Spleen (tissue), 11 donors: Measurements from ENCODE around the gene TSPAN18. TPM values are rescaled to one million over a fixed set of nuclear protein-coding genes. Genes with fewer than 3 reads are reported as not detected.

Experiments used
- DNase-seq: peaks from one replicate; pipeline ENCODE4 v3.0.0-alpha.2; 2020
- H3K27ac ChIP-seq, 8 donors: fragments of 200-600 bp; sonication (generic) in 7 of 8; 1 replicate in 4 of 8; 2 replicates in 4 of 8; pipeline versions ENCODE4 v1.5.0 to v1.8.0; 2016 to 2021; ENCODE audit warnings: inconsistent platforms in 4 of 8, mild to moderate bottlenecking in 4 of 8, moderate library complexity in 1 of 8
- H3K27me3 ChIP-seq, 7 donors: fragments of 200-600 bp; sonication (generic) in 6 of 7; replicated peaks in 1 of 7; 1 replicate in 4 of 7; 2 replicates in 3 of 7; pipeline versions ENCODE4 v1.5.0 to v1.8.0; 2016 to 2021; ENCODE audit warnings: inconsistent platforms in 3 of 7, mild to moderate bottlenecking in 1 of 7
- H3K36me3 ChIP-seq, 6 donors: fragments of 200-600 bp; sonication (generic) in 5 of 6; 1 replicate in 4 of 6; 2 replicates in 2 of 6; pipeline versions ENCODE4 v1.5.0 to v1.8.0; 2016 to 2021; ENCODE audit warnings: inconsistent platforms in 2 of 6
- H3K4me1 ChIP-seq, 6 donors: fragments of 200-600 bp; sonication (generic) in 5 of 6; 1 replicate in 3 of 6; 2 replicates in 3 of 6; pipeline versions ENCODE4 v1.5.0 to v1.8.0; 2016 to 2021; ENCODE audit warnings: inconsistent platforms in 3 of 6
- H3K4me3 ChIP-seq, 8 donors: fragments of 200-600 bp; sonication (generic) in 7 of 8; 1 replicate in 4 of 8; 2 replicates in 4 of 8; pipeline versions ENCODE4 v1.5.0 to v1.8.0; 2016 to 2021; ENCODE audit warnings: inconsistent platforms in 4 of 8, mild to moderate bottlenecking in 4 of 8, moderate library complexity in 2 of 8
- H3K9me3 ChIP-seq, 8 donors: fragments of 200-600 bp; sonication (generic) in 7 of 8; 1 replicate in 4 of 8; 2 replicates in 4 of 8; pipeline versions ENCODE4 v1.5.0 to v1.8.0; 2016 to 2021; ENCODE audit warnings: inconsistent platforms in 4 of 8
- POLR2A ChIP-seq, 3 donors: fragments of 450-650 bp; IDR thresholded peaks; one replicate each; pipeline ENCODE4 v1.5.1; 2017; ENCODE audit warnings: antibody characterized with exemption in 3 of 3, mild to moderate bottlenecking in 1 of 3
- POLR2AphosphoS5 ChIP-seq, 3 donors: sonication (generic); formaldehyde crosslinking; IDR thresholded peaks; one replicate each; pipeline ENCODE4 v1.5.1; 2017; ENCODE audit warnings: antibody characterized with exemption in 3 of 3
- WGBS, 5 donors: extraction: QIAGEN DNeasy Blood & Tissue Kit in 3 of 5; methylation state at CpG; one replicate each; pipeline versions ENCODE4 v1.1.5 to v1.1.7; 2013 to 2018; 5-methylcytosine and 5-hydroxymethylcytosine counted together
- intact Hi-C: fragments of 100-400 bp; cut with DNase I; formaldehyde crosslinking; loops from one replicate; pipeline ENCODE4 v1.15.0; 2023; ENCODE audit warnings: low total_unique reads
- polyA plus RNA-seq, 3 donors: library from polyadenylated mRNA; stranded (reverse); fragments of 200-250 nt; gene quantifications; one replicate each; pipeline ENCODE4 v1.2.1, GENCODE V29; 2013
- total RNA-seq, 7 donors: library from RNA; depleted of rRNA in 3 of 7; stranded (reverse); fragments of >200 nt in 3 of 7; fragmentation: NEBNext Ultra II Directional in 4 of 7; extraction: Animal tissue kit (Norgen Biotek cat#: 25700) in 4 of 7; gene quantifications; one replicate each; pipeline versions ENCODE4 v1.1.0 to v1.2.1, GENCODE V29; 2016 to 2021
- TF ChIP-seq, protein P1 (sequence below), 11 experiments: fragments of 200-600 bp in 7 of 11; fragments of 450-650 bp in 4 of 11; sonication (generic) in 4 of 11; IDR thresholded peaks in 8 of 11; conservative IDR thresholded peaks in 3 of 11; 1 replicate in 7 of 11; 2 replicates in 4 of 11; pipeline versions ENCODE4 v1.4.0 to v1.8.0; 2016 to 2021; ENCODE audit warnings: antibody characterized with exemption in 11 of 11, inconsistent platforms in 4 of 11, mild to moderate bottlenecking in 1 of 11
- donor health status: healthy with polysubstance abuse.
- donor health status: DM: no; HTN: no; CAD: no; lungs with moderate emphysema.
- donor health status: DM: no; HTN: no; CAD: no.
- donor health status: Bipolar disorder and iron deficiency.
- donor health status: healthy.
- donor health status: DM: no; HTN: no; CAD: no.
- donor health status: DM: yes; HTN: yes; CAD: no.

The TSPAN18 gene
- total and polyA plus RNA-seq, 10 donors, result 2.1 to 47.5 (median 21.3) TPM

DNA sequence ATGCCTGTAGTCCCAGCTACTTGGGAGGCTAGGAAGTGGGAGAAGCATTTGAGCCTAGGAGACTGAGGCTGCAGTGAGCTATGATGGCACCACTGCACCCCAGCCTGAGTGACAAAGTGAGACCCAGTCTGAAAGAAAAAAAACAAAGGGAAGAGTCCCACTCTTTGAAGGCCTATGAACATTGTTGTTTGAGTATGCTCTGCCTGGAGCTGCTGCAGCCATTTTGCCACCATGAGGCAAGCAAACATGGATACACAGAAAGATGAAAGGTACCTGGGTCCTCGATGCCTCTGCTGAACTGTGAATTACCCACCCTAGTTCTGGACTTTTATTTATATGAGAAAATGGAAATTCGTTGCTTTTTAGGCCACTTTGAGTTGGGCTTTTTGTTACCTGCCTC is 19.7 kb upstream of the TSPAN18 start:
- H3K27me3 ChIP-seq, result no peaks in the 10 kb centered on the region
- H3K36me3 ChIP-seq, result no peaks in the 10 kb centered on the region
- H3K4me1 ChIP-seq, result peaks cover 0 to 14% (median 0%) of the 10 kb centered on the region in 6 donors
- H3K27ac ChIP-seq, result no peak overlapping the region
- H3K9me3 ChIP-seq, result peaks cover 0 to 25% (median 11%) of the 10 kb centered on the region in 8 donors
- no peak for DNase-seq
- WGBS, 5 donors, result 70 to 88% (median 81%) methylated on average over 2 of the region's 2 CpGs
- TF ChIP-seq, protein P1, sequence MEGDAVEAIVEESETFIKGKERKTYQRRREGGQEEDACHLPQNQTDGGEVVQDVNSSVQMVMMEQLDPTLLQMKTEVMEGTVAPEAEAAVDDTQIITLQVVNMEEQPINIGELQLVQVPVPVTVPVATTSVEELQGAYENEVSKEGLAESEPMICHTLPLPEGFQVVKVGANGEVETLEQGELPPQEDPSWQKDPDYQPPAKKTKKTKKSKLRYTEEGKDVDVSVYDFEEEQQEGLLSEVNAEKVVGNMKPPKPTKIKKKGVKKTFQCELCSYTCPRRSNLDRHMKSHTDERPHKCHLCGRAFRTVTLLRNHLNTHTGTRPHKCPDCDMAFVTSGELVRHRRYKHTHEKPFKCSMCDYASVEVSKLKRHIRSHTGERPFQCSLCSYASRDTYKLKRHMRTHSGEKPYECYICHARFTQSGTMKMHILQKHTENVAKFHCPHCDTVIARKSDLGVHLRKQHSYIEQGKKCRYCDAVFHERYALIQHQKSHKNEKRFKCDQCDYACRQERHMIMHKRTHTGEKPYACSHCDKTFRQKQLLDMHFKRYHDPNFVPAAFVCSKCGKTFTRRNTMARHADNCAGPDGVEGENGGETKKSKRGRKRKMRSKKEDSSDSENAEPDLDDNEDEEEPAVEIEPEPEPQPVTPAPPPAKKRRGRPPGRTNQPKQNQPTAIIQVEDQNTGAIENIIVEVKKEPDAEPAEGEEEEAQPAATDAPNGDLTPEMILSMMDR (IDR thresholded peaks at IDR 0.05 in 8 of 11, conservative IDR thresholded peaks at IDR 0.05 in 3 of 11), result no peak
- TF ChIP-seq POLR2A (IDR thresholded peaks at IDR 0.05), result no peak
- no peak for TF ChIP-seq POLR2AphosphoS5 (IDR thresholded peaks at IDR 0.05)
- H3K4me3 ChIP-seq, result no peak overlapping the region
- intact Hi-C loops, result no loop called here

DNA sequence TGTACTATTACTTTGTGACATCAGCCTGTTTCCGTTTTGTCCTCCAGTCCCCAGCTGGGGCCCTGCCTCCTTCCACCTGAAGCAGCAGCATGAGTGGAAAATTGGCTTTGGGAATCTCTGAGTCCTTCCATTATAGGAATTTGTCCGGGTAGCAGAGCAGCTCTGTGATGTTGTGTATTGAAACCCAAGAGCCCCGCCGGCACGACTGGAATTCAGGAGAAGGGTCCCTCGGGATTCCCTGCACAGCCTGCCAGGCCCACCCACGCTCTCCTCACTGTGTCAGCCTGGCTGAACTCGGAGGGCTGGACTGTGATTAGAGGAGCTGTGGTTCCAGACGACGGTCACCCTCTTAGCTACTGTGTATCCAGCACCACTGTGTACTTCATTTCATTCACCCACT is 18.8 kb upstream of the TSPAN18 start:
- Histone ChIP-seq H3K27ac (no peak overlapping the region), H3K27me3 (no peaks in the 10 kb centered on the region), H3K9me3 (peaks cover 0 to 24% (median 11%) of the 10 kb centered on the region in 8 donors), H3K4me1 (peaks cover 0 to 14% (median 0%) of the 10 kb centered on the region in 6 donors), H3K36me3 (no peaks in the 10 kb centered on the region), H3K4me3 (no peak overlapping the region)
- intact Hi-C loops, result no loop called here
- peak; percentile 58 for DNase-seq
- 62 to 87% (median 82%) methylated on average over 6 to 10 of the region's 10 CpGs for WGBS, 5 donors
- TF ChIP-seq POLR2AphosphoS5 (IDR thresholded peaks at IDR 0.05) (no peak), POLR2A (IDR thresholded peaks at IDR 0.05) (no peak)
- TF ChIP-seq, protein P1 (IDR thresholded peaks at IDR 0.05 in 8 of 11, conservative IDR thresholded peaks at IDR 0.05 in 3 of 11), result no peak

DNA sequence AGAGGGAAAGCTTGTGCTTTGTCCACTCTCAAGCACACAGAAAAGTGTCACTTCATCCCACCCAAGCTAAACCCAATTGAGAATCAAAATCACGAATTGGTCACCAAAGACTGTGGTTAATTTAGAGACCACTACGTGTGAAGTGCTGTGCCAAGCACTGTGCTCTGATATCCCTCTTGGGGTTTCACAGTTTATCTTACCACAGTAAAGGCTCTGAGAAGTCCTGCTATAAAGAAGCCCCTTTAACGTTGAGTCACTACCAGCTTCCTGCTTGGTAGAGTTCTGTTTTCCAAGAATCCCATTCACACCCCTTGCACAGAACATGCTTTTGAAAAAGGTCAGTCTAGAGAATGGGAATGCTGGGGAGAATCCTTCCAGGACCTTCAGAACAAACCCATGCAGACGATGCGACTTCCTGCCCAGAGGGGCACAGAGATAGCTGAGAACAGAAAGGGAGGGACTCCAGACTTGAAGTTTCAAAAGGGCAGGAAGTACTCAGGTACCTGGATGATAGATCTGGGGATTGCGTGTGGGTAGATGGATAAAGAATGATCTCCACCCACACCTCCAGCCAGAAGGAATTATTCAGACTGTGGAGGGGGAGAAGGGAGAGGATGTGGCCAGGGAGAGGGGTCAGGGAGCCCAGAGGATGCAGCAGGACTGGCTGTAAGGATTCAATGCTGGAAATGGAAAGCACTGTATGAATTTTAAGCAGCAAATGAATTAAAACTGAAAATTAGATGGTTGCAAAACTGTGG is 18.1 kb upstream of the TSPAN18 start:
- Histone ChIP-seq H3K9me3 (peaks cover 0 to 18% (median 5%) of the 10 kb centered on the region in 8 donors), H3K36me3 (no peaks in the 10 kb centered on the region), H3K4me1 (peaks cover 0 to 14% (median 0%) of the 10 kb centered on the region in 6 donors), H3K27me3 (peaks cover 0 to under 1% (median 0%) of the 10 kb centered on the region in 7 donors), H3K27ac (no peak overlapping the region), H3K4me3 (no peak overlapping the region)
- intact Hi-C loops, result no loop called here
- no peak for DNase-seq
- TF ChIP-seq POLR2A (IDR thresholded peaks at IDR 0.05) (no peak), POLR2AphosphoS5 (IDR thresholded peaks at IDR 0.05) (no peak)
- TF ChIP-seq, protein P1 (IDR thresholded peaks at IDR 0.05 in 8 of 11, conservative IDR thresholded peaks at IDR 0.05 in 3 of 11), result no peak
- WGBS, 5 donors, result 62 to 76% (median 72%) methylated on average over 6 of the region's 6 CpGs

DNA sequence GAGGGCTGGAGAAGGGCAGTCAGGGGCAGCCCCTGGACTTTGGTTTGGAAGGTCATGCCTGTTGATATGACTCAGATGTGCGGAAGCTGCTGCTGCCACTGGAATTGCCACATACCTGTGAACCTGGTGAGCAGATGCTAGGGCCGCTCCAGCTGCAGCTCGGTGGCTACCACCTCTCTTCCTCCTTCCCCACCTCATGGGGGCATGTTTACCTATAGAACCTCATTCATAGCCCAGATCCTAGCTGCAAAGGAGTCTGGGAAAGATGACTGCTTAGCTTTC is 17.5 kb upstream of the TSPAN18 start:
- H3K36me3 ChIP-seq, result no peaks in the 10 kb centered on the region
- peak; percentile 62 for DNase-seq
- TF ChIP-seq, protein P1 (IDR thresholded peaks at IDR 0.05 in 8 of 11, conservative IDR thresholded peaks at IDR 0.05 in 3 of 11), result no peak
- TF ChIP-seq POLR2A (IDR thresholded peaks at IDR 0.05), result no peak
- TF ChIP-seq POLR2AphosphoS5 (IDR thresholded peaks at IDR 0.05), result no peak
- peaks cover 0 to 4% (median 0%) of the 10 kb centered on the region in 7 donors for H3K27me3 ChIP-seq
- no peak overlapping the region for H3K27ac ChIP-seq
- 65 to 89% (median 88%) methylated on average over 3 of the region's 3 CpGs for WGBS, 5 donors
- H3K9me3 ChIP-seq, result peaks cover 0 to 14% (median 2%) of the 10 kb centered on the region in 8 donors
- no peak overlapping the region for H3K4me3 ChIP-seq
- intact Hi-C loops, result no loop called here
- H3K4me1 ChIP-seq, result peaks cover 0 to 14% (median 0%) of the 10 kb centered on the region in 6 donors
